HepG2 (cell line): ENCODE results near the gene EIF2AK2. TPM values are rescaled to one million over a fixed set of nuclear protein-coding genes. Genes with fewer than 3 reads are reported as not detected.

Experiments
- AKAP8 ChIP-seq: sonication (generic); formaldehyde crosslinking; IDR thresholded peaks from 2 replicates; pipeline ENCODE4 v1.5.1; 2020; ENCODE audit warnings: mild to moderate bottlenecking, missing genetic modification reagents
- ARID2 ChIP-seq: sonication (generic); formaldehyde crosslinking; IDR thresholded peaks from 2 replicates; pipeline ENCODE4 v1.8.1; 2022; ENCODE audit warnings: mild to moderate bottlenecking, missing genetic modification reagents, borderline replicate concordance
- ARNTL ChIP-seq: sonication (generic); formaldehyde crosslinking; IDR thresholded peaks from 2 replicates; pipeline ENCODE4 v1.4.0; 2020; ENCODE audit warnings: mild to moderate bottlenecking, missing genetic modification reagents
- CHD2 ChIP-seq: IDR thresholded peaks from 2 replicates; pipeline ENCODE4 v1.6.1; 2011; ENCODE audit warnings: low read depth, low read length, improper control_type of control experiment
- ELF1 ChIP-seq: sonication (generic); formaldehyde crosslinking; IDR thresholded peaks from 2 replicates; pipeline ENCODE4 v1.4.0; 2020; ENCODE audit warnings: missing genetic modification reagents
- HMG20B ChIP-seq: conservative IDR thresholded peaks from 2 replicates; pipeline ENCODE4 v1.6.1; 2016; ENCODE audit warnings: missing genetic modification reagents, missing compliant biosample characterization
- KMT2A ChIP-seq: sonication (generic); formaldehyde crosslinking; IDR thresholded peaks from 2 replicates; pipeline ENCODE4 v1.4.0; 2020; ENCODE audit warnings: missing genetic modification reagents
- MED1 ChIP-seq: sonication (generic); formaldehyde crosslinking; IDR thresholded peaks from 2 replicates; pipeline ENCODE4 v1.4.0; 2020; ENCODE audit warnings: missing genetic modification reagents
- NFYB ChIP-seq: sonication (generic); formaldehyde crosslinking; IDR thresholded peaks from 2 replicates; pipeline ENCODE4 v1.4.0; 2020; ENCODE audit warnings: missing genetic modification reagents
- NR2F6 ChIP-seq, 2 experiments: IDR thresholded peaks; 2 replicates each; pipeline ENCODE4 v1.6.1; 2016; ENCODE audit warnings: antibody characterized with exemption in 1 of 2, mild to moderate bottlenecking in 1 of 2
- PAWR ChIP-seq: sonication (generic); formaldehyde crosslinking; IDR thresholded peaks from 2 replicates; pipeline ENCODE4 v1.4.0; 2020; ENCODE audit warnings: missing genetic modification reagents, mild to moderate bottlenecking, borderline replicate concordance
- SAP130 ChIP-seq: IDR thresholded peaks from 2 replicates; pipeline ENCODE4 v1.6.1; 2016; ENCODE audit warnings: low read depth
- SKI ChIP-seq: fragments of 450-650 bp; IDR thresholded peaks from one replicate; pipeline ENCODE4 v1.6.1; 2018; ENCODE audit warnings: mild to moderate bottlenecking; ENCODE audit not compliant: partially characterized antibody
- ZNF136 ChIP-seq: sonication (generic); formaldehyde crosslinking; IDR thresholded peaks from 2 replicates; pipeline ENCODE4 v1.8.1; 2022; ENCODE audit warnings: low read depth, mild to moderate bottlenecking, moderate library complexity, missing genetic modification reagents
- ZNF235 ChIP-seq: sonication (generic); formaldehyde crosslinking; IDR thresholded peaks from 2 replicates; pipeline ENCODE4 v1.8.1; 2023; ENCODE audit warnings: mild to moderate bottlenecking, missing genetic modification reagents, borderline replicate concordance
- ZNF703 ChIP-seq: sonication (generic); formaldehyde crosslinking; IDR thresholded peaks from 2 replicates; pipeline ENCODE4 v1.5.1; 2020; ENCODE audit warnings: missing genetic modification reagents, mild to moderate bottlenecking, moderate library complexity, borderline replicate concordance
- polyA plus RNA-seq, 8 experiments: library from polyadenylated mRNA; depleted of rRNA in 3 of 8; stranded (reverse) in 7 of 8; unstranded in 1 of 8; fragments of >200 nt; fragmentation: Illumina TruSeq in 4 of 8; extraction: Trizol in 4 of 8; gene quantifications; 2 replicates each; pipeline versions ENCODE4 v1.2.1 to v1.2.3, GENCODE V29; 2011 to 2016; ENCODE audit warnings: low read depth in 4 of 8, missing spikeins in 1 of 8, mixed read lengths in 1 of 8; ENCODE audit not compliant: insufficient read depth in 1 of 8
- total RNA-seq, 5 experiments: library from RNA; depleted of rRNA; stranded (reverse); fragments of >200 nt; fragmentation: Illumina TruSeq; extraction: Trizol; gene quantifications; 2 replicates each; pipeline ENCODE4 v1.2.3, GENCODE V29; 2016; ENCODE audit warnings: low read depth in 1 of 5
- TF ChIP-seq, protein P1 (sequence below): sonication (generic); formaldehyde crosslinking; IDR thresholded peaks from 2 replicates; pipeline ENCODE4 v1.8.0; 2022; ENCODE audit warnings: mild to moderate bottlenecking, missing genetic modification reagents; ENCODE audit not compliant: insufficient replicate concordance
- TF ChIP-seq, protein P2 (sequence below): sonication (generic); formaldehyde crosslinking; IDR thresholded peaks from 2 replicates; pipeline ENCODE4 v1.5.1; 2020; ENCODE audit warnings: missing genetic modification reagents, mild to moderate bottlenecking, borderline replicate concordance
- TF ChIP-seq, protein P3 (sequence below): IDR thresholded peaks from 2 replicates; pipeline ENCODE4 v1.6.1; 2016; ENCODE audit warnings: missing biosample characterization, missing genetic modification reagents, low read depth
- TF ChIP-seq, protein P4 (sequence below): sonication (generic); formaldehyde crosslinking; IDR thresholded peaks from 2 replicates; pipeline ENCODE4 v1.4.0; 2020; ENCODE audit warnings: mild to moderate bottlenecking, low read depth, missing genetic modification reagents
- TF ChIP-seq, protein P5 (sequence below): sonication (generic); formaldehyde crosslinking; IDR thresholded peaks from 2 replicates; pipeline ENCODE4 v1.8.1; 2023; ENCODE audit warnings: missing genetic modification reagents, inconsistent platforms, borderline replicate concordance

Gene EIF2AK2
- total and polyA plus RNA-seq, 2 of the 13 experiments (the other 11 are each of a cell fraction or from before 2014, with no cell fraction given), result 10.2 to 26.1 TPM

DNA sequence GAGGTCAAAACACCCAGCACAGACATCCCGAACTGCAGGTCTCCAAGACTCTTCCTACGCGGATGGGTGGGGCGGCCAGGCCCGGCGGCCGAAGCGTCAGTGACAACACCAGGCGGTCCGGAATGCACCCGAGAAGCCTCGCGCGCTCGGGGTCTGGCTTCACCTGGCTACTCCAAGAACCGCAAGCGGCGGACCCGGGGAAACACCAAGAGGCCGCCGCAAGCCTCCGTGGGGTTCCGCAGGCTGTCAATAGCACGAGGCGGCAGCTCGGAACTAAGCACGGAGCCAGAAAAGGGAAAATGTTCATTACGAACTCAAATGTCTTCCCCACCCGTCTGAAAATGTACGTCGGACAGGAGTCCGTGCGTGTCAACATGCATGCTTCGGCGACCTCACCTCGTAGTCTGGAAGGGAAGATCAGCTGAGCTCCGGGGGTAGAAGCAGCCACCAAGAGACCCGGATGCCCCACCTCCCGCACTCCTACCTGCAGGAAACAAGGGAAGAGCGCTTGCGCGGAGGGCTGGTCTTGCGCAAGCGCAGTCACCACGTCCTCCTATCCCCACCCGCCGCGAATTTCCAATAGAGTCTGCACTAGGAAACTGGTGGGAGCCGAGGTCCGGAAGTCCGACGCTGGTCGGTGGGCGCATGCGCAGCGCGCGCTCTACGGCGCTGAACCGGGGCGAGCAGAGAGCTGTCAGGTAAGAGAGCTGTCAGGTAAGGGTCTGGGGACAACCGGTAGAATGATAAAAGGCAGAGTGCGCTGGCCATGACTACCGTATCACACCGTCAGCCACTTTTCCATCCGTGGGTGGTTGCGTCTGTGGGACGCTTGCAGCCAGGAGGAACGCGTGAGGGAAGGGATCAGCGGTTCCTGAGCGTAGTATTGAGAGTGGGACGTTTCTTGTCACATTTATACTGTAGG lies 72.6 kb downstream of the EIF2AK2 start, which contains the start of the genes GPATCH11 and HEATR5B (continued):
- TF ChIP-seq, protein P1, sequence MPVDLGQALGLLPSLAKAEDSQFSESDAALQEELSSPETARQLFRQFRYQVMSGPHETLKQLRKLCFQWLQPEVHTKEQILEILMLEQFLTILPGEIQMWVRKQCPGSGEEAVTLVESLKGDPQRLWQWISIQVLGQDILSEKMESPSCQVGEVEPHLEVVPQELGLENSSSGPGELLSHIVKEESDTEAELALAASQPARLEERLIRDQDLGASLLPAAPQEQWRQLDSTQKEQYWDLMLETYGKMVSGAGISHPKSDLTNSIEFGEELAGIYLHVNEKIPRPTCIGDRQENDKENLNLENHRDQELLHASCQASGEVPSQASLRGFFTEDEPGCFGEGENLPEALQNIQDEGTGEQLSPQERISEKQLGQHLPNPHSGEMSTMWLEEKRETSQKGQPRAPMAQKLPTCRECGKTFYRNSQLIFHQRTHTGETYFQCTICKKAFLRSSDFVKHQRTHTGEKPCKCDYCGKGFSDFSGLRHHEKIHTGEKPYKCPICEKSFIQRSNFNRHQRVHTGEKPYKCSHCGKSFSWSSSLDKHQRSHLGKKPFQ (CRISPR knock-in tag), result no peak
- TF ChIP-seq, protein P2, sequence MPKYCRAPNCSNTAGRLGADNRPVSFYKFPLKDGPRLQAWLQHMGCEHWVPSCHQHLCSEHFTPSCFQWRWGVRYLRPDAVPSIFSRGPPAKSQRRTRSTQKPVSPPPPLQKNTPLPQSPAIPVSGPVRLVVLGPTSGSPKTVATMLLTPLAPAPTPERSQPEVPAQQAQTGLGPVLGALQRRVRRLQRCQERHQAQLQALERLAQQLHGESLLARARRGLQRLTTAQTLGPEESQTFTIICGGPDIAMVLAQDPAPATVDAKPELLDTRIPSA (CRISPR knock-in tag), result peak; percentile 81; the same call in 1 of the 2 replicates
- TF ChIP-seq NFYB (CRISPR knock-in tag) (peak; percentile 60), ARID2 (CRISPR knock-in tag) (no peak), MED1 (peak; percentile 61), ZNF703 (CRISPR knock-in tag) (no peak), PAWR (no peak), AKAP8 (CRISPR knock-in tag) (no peak; the same call in 1 of the 2 replicates), CHD2 (peak; percentile 9; the same call in 1 of the 2 replicates), SAP130 (CRISPR knock-in tag) (peak; percentile 98), ZNF136 (CRISPR knock-in tag) (peak; percentile 90; the same call in 1 of the 2 replicates), KMT2A (CRISPR knock-in tag) (peak; percentile 97; the same call in 1 of the 2 replicates), ZNF235 (CRISPR knock-in tag) (peak; percentile 55; the same call in 1 of the 2 replicates), SKI (peak; percentile 10), HMG20B (CRISPR knock-in tag) (no peak), NR2F6 (IDR thresholded peaks at IDR 0.05) (no peak), NR2F6 (CRISPR knock-in tag; IDR thresholded peaks at IDR 0.05) (peak; percentile 37; the same call in 1 of the 2 replicates), ARNTL (CRISPR knock-in tag) (peak; percentile 41; the same call in 1 of the 2 replicates), ELF1 (CRISPR knock-in tag) (peak; percentile 95)
- TF ChIP-seq, protein P3, sequence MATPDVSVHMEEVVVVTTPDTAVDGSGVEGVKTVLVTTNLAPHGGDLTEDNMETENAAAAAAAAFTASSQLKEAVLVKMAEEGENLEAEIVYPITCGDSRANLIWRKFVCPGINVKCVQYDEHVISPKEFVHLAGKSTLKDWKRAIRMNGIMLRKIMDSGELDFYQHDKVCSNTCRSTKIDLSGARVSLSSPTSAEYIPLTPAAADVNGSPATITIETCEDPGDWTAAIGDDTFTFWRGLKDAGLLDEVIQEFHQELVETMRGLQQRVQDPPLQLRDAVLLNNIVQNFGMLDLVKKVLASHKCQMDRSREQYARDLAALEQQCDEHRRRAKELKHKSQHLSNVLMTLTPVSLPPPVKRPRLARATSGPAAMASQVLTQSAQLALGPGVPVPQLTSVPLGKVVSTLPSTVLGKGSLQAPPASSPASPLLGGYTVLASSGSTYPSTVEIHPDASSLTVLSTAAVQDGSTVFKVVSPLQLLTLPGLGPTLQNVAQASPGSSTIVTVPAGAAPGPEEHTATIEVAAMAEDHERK (CRISPR knock-in tag), result 0 out of 2 replicates have a peak, but pooled peaks have one; percentile 12
- TF ChIP-seq, protein P4, sequence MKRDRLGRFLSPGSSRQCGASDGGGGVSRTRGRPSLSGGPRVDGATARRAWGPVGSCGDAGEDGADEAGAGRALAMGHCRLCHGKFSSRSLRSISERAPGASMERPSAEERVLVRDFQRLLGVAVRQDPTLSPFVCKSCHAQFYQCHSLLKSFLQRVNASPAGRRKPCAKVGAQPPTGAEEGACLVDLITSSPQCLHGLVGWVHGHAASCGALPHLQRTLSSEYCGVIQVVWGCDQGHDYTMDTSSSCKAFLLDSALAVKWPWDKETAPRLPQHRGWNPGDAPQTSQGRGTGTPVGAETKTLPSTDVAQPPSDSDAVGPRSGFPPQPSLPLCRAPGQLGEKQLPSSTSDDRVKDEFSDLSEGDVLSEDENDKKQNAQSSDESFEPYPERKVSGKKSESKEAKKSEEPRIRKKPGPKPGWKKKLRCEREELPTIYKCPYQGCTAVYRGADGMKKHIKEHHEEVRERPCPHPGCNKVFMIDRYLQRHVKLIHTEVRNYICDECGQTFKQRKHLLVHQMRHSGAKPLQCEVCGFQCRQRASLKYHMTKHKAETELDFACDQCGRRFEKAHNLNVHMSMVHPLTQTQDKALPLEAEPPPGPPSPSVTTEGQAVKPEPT (CRISPR knock-in tag), result peak; percentile 65; the same call in 1 of the 2 replicates
- TF ChIP-seq, protein P5, sequence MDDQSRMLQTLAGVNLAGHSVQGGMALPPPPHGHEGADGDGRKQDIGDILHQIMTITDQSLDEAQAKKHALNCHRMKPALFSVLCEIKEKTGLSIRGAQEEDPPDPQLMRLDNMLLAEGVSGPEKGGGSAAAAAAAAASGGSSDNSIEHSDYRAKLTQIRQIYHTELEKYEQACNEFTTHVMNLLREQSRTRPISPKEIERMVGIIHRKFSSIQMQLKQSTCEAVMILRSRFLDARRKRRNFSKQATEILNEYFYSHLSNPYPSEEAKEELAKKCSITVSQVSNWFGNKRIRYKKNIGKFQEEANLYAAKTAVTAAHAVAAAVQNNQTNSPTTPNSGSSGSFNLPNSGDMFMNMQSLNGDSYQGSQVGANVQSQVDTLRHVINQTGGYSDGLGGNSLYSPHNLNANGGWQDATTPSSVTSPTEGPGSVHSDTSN (CRISPR knock-in tag), result no peak
